GM21825 (cell line): ENCODE measurements around the gene TAS2R20.
"Not testable (repeated sequence)": the region's sequence is repeated elsewhere in the genome, so short reads cannot be mapped to it uniquely, and the experiment has no call there.

Source experiments
- ATAC-seq: cut with Tn5 transposase; IDR thresholded peaks from one replicate; pipeline ENCODE4 v1.9.1; 2021; ENCODE audit warnings: mild to moderate bottlenecking, moderate library complexity; ENCODE audit not compliant: unreplicated experiment

The TAS2R20 gene, protein sequence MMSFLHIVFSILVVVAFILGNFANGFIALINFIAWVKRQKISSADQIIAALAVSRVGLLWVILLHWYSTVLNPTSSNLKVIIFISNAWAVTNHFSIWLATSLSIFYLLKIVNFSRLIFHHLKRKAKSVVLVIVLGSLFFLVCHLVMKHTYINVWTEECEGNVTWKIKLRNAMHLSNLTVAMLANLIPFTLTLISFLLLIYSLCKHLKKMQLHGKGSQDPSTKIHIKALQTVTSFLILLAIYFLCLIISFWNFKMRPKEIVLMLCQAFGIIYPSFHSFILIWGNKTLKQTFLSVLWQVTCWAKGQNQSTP

GRCh38 chr12:10998204-10998603 is at the start of gene TAS2R20:
Gene TAS2R20 (minus strand): TSS chr12:10998304. CDS start chr12:10997875, 429 bp downstream.
- no peak for ATAC-seq

DNA sequence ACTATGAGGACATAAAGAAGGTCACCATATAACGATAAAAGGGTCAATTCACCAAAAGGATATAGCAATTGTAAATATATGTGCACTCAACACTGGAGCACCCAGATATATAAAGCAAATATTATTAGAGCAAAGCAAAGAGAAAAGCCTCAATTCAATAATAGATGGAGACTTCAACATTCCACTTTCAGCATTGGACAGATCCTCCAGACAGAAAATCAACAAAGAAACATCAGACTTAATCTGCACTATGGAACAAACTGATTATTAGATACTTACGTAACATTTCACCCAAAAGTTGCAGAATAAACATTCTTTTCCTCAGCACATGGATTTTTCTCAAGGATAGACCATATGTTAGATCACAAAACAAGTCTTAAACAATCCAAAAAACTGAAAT is 43.3 kb upstream of the TAS2R20 start:
- not testable (repeated sequence) for ATAC-seq

DNA sequence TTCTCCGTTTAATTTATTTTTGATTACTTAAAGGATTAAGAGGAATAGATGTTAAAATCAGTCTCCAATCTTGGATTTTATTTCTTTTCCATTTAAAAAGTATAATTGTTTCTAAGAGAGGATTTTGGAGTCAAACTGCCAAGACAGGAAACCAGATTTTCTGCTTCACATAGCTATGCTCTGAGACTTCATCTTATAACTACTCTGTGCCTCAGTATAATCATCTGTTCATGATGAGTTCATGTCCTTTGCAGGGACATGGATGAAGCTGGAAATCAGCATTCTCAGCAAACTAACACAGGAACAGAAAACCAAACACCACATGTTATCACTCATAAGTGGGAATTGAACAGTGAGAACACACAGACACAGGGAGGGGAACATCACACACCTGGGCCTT is 42.1 kb upstream of the TAS2R20 start:
- ATAC-seq, result no peak

- ATAC-seq, result no peak
Measured at GRCh38 chr12:11039171-11039570, 41.1 kb upstream of the TAS2R20 start.

GRCh38 chr12:11033959-11034358 is 35.9 kb upstream of the TAS2R20 start:
- not testable (repeated sequence) for ATAC-seq

DNA sequence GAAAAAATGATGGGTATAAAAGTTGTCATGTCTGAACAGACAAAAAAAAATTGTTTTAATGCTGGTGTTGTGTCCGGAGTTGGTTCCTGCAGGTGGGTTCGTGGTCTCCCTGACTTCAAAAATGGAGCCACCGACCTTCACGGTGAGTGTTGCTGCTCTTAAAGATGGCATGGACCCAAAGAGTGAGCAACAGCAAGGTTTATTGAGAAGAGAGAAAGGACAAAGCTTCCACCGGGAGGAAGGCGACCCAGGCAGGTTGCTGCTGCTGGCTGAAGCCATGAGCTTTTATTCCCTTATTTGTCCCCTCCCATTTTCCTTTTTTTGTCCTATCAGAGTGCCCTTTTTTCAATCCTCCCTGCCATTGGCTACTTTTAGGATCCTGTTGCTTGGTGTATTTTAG is 33.2 kb upstream of the TAS2R20 start, which contains the start of gene TAS2R31:
TSS of gene TAS2R31 (minus strand) at position 101 of the 400 bp plus-strand sequence. CDS start at position 29, 72 bp downstream.
- ATAC-seq, result no peak

DNA sequence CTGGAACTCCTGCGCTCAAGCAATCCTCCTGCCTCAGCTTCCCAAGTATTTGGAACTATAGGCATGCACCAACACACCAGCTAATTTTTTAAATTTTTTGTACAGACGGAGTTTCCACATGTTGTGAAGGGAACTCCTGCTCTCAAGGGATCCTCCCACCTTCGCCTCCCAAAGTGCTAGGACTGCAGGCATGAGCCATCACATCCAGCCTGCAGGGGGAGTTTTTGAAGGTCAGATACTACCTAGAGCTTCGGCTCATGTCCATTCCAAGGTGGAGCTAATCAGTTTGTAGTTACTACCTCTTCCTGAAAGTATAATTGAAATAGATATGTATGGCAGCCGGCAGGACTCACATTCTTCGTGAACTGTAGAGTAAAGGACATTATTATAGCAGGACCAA is 28.0 kb upstream of the TAS2R20 start:
- ATAC-seq, result no peak

DNA sequence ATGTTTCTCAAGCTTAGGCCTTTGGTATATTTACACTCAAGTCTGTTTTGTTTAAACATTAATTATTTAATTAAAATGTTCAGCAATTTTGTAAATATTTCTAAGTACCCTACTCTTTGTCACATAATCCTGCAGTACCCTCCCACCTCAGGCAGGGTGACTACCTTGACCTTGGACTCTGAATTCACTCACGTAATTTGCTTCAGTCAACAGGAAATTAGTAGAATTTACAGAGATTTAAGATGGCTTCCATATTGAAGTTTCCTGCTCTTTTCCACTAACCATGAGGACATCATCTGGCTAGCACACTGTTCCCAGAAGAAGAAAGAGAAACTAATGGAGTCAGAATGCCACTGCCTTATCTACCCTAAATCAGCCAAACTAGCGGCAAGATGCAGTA is 25.3 kb upstream of the TAS2R20 start:
- no peak for ATAC-seq

GRCh38 chr12:11022520-11022919 is 24.4 kb upstream of the TAS2R20 start, which contains the start of gene TAS2R19:
Gene TAS2R19 (minus strand): TSS chr12:11022620. CDS start chr12:11022571, 49 bp downstream.
- no peak for ATAC-seq

DNA sequence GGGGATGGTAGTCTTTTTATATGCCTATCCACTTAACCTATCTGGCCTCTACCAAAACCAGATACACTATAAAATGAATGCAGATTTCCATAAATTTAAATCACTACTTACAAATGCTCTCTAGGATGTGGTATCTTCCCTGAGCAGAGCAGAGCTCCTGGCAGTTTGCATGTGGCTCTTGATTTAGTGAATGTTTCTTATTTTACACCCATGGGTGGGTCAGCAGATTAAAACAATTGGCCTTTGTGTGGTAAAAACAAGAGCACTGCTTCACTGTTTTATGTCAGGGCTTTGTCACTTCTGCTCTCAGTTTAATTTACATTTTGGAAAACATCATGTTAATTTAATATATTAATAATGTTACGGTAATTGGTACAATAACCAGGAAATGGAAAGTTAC is 18.8 kb upstream of the TAS2R20 start:
- ATAC-seq, result no peak

GRCh38 chr12:11015775-11016430 is 17.8 kb upstream of the TAS2R20 start:
- ATAC-seq, result no peak

DNA sequence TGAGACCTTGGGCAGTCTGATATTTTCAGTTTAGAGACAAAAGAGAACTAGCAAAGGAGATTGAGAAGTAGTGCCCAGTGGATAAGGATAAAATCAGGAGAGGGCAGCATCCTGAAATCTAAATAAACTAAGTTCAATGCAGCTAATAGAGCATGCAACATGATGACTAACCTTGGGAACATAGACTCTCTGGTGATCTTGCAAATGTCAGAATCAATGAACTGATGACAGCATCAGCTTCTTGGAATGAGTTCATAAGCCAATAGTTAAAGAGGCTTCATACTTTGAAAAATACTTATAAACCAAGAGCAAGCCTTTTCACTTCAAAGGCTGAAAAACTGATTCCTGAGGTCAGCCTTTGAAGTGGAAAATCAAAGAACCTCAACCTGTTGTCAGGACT is 16.1 kb upstream of the TAS2R20 start:
- ATAC-seq, result no peak

DNA sequence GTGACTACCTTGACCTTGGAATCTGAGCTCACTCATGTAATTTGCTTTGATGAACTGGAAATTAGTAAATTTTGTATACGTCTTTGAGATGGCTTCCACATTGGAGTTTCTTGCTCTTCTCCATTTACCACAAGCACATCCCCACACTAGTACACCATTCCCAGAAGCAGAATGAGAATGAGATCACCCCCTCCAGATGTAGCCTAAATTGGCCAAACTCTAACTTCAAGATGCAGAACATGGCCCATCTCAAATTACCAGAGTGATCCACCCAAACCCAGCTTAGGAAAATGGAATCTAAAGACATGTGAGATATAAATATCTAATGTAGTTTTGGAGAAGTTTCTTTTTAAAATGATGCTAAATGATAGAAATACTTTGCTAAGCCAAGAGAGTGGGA is 9.5 kb upstream of the TAS2R20 start:
- ATAC-seq, result no peak

DNA sequence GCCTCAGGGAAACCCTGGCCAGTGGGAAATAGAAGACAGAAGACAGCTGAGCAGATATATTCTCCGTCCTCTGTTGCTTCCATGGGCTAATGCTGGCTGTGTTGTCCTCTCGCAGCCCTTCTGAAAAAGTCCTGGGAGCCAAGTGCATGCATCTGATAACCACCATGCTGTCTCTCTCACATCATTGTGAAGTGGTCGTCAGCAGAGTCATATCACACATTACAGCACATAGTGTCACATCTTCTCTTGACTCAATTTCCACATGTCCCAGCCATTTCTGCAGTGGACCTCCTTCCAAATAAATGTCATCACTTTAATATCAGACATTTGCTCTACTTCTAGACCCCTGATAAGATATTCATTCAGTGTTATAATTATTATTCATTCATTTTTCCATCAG is 3.8 kb downstream of the TAS2R20 start:
- ATAC-seq, result no peak

- ATAC-seq, result no peak
Measured at GRCh38 chr12:10989107-10989506, 9.0 kb downstream of the TAS2R20 start.

DNA sequence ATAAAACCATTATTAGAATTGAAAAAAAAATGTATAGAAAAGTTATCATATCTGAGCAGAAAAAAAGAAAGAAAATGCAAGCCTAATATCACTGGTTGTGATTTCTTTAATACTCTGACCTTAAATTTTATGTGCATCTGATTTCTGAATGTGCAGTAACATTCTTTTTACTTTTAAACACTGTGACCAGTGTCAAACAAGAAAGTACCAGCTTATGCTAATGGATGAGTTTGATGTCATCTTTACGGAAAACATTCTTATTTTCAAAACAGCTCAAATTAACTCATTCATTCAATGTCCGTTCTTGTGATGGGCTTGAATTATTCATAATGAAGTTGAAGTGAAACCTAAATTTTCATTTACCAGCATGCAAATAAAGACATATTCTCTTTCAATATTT is 11.3 kb downstream of the TAS2R20 start, which contains the start of gene TAS2R50:
TSS of gene TAS2R50 (minus strand) at position 101 of the 400 bp plus-strand sequence. CDS start at position 49, 52 bp downstream.
- no peak for ATAC-seq

- no peak for ATAC-seq
Measured at GRCh38 chr12:10982244-10982643, 15.9 kb downstream of the TAS2R20 start.

DNA sequence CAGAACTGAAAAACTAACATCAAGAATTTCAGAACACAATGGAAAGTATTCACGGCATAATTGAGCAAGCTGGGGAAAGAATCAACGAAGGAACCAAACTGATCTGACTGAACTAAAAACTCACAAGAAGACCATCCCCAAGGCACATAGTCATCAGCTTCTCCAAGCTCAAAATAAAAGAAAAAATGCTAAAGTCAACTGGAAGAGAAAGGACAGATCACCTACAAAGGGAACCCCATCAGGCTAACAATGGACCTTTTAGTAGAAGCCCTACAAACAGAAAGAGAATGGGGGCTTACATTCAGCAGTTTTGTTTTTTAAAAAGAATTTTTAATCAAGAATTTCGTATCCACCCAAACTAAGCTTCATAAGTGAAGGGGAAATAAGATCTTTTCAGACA is 23.1 kb downstream of the TAS2R20 start:
- ATAC-seq, result no peak

GRCh38 chr12:10968765-10969456 is 29.2 kb downstream of the TAS2R20 start:
- no peak for ATAC-seq

DNA sequence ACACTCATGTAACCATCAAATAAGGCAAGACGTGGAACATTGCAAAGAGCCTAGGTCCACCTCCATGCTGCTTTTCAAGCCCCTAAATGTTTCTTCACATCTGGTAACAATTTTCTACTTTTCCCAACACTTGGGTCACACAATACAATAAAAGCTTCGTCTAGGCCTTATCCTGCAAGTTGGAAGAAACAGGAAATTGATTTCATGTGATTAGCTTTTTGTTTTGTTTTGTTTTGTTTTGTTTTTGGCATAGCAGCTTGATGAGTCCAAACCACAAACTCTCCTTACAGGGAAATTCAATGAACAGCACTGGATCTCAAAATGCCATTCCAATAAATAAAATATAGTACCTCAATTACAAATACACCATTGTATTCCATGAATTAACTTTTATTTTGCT is 30.7 kb downstream of the TAS2R20 start:
- ATAC-seq, result no peak

- ATAC-seq, result no peak
Measured at GRCh38 chr12:10966314-10966713, 31.8 kb downstream of the TAS2R20 start.

DNA sequence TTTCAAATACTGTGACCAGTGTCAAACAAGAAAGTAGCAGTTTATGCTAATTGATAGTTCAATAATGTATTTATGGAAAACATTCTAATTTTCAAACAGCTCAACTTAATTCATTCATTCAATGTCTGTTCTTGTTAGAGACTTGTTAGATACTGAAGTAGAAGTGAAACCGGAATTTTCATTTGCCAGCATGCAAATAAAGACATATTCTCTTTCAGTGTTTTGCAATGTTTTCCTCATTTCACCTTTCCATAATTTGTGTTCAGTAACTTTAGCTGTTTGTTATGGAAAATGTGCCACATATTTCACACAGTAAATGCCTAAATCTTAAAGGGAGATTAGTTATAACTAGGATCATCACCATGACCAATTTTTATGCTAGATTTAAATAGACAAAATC is 32.6 kb downstream of the TAS2R20 start:
- ATAC-seq, result no peak
